ENCODE measurements around the gene MSLN.
"Not testable (repeated sequence)": the region's sequence is repeated elsewhere in the genome, so short reads cannot be mapped to it uniquely, and the experiment has no call there.

The MSLN gene

DNA sequence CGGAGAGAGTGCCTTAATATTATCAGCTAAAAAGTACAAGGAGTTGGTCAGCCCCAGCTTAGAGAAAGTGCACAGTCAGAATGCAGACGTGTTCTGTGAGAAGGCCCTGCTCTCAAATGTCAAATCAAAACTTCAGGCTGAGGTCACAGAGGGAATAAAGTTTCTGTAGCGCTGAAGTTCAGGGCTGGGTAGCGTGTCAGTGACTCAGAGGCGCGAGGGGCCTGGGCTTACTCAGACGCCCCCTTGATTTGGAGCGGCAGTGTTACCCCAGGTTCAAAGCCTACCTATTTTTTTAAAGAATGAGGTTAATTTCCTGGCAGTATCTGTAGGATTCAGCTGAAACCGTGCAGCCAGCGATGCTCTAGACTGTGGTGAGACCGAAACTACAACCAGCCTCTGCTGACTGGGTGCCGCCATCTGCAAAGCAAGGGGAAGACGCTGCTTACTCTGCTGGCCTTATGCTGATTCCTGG lies 24.5 kb upstream of the MSLN start:
- FAIRE-seq = no peak

DNA sequence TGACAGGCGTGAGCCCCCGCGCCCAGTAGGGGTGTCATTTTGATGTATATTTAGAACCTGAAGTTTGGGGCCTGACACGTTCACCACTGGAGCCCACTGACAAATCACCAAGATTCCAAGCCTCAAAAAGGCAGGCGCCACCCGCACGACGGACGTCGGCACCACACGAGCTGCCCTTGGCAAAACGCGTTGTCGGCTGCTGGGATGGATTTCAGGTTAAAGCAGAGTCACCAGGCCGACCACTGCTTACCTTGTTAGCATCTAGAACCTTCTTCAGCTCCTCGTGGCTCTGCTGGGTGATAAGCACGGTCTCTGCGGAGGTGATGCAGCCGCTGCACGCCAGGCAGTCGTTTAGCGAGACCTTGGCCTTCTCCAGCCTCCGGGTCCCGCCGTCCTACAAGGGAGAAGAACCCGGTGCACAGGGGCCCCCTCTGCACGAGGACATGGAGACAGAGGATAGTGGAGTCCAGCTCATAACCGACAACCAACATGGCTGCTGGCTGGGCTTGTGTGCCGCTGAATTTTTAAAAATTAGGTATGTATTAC lies 23.5 kb upstream of the MSLN start:
- FAIRE-seq = no peak

DNA sequence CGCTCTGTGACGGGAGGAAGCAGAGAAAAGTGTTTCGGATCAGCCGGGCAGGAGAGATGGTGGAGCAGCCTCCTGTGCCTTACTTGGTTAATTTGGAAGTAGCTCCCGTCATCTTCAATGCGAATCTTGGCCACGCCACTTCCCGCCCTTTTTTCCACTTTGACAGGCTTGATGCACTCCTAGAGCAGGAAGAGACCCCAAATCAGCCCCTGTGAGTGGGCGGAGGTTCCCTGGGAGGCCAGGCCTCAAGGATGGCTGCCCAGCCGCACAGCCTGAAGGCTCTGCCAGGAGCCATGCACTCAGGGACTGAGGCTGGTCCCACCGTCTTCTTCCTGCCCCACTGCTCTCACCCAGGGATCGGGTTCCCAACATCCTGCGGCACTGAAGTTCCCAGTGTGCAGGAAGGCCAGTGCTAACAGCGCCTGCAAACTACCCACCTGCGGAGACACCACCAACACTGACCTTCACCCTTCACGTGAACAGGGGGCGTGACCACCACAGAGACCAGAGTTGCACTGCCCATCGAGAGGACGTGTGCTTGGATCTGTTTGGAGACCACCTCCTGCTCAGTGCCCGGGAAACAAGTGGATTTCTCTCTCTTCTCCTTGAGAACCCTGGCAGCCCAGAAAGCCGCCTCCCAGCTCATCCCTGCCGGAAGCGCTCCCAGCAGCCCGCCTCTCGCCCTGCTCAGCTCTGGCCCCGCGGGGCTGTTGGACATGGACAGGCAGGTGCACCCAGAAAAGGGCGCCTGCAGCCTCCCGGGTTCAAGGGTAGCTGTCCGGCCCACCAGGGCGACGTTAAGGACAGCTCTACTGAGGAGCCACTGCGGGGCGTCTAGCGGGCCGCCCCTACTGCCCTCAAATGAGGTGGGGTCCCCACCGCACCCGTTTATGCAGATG lies 20.7 kb upstream of the MSLN start:
- no peak for FAIRE-seq

DNA sequence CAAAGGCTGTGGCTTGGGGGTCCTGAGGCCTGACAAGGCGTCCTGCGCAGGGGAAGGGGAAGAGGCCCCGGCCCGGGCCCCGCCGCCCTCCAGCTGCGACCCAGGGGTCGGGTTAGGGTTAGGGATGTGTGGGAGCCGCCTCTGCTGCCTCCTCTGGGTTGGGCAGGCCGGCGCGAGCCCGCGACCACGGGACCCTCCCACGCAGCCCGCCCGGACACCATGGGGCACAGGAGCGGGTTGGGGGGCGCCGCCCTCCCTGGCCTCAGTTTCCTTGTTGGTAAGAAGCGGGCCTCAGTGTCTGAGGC lies 20.1 kb upstream of the MSLN start:
- no peak for FAIRE-seq

DNA sequence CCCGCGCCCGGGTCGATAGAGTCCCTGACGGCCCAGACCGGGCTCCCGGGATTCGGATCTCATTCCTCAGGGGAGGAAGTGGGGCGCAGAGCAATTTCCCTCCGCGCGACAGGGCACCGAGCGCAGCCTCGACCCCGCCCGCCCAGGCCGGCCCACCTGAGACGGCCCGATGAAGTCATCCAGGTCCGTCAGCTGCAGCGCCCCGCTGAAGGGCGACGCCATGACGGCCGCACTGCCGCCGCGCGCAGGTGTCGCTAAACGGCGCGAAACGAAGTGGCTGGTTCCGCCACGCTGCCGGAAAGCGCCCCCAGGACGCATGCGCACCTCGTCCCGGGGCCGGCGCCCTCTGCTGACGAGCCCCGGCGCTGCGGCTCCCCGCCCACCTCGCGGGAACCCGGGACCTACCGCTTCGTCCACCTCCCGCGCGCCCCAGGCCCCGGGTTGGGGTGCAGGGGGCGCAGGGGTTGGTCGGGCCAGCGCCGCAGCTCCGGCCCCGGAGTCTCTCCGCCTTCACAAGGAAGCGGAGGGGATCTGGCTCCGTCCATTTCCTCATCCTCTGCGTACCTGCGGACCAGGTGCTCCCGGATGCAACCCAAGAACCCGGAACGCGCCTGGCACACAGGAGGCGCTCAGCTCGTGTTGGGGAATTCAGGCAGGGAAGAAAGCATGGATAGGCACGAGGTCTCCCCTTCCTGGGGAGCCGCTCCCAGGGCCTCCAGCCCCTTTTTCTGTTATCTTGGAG lies 19.6 kb upstream of the MSLN start, which contains the start of gene CIAO3:
Gene CIAO3, minus strand, starts transcription at position 234 of the 742 bp plus-strand sequence. Its CDS starts 12 bp downstream, at position 222.
- no peak for FAIRE-seq

DNA sequence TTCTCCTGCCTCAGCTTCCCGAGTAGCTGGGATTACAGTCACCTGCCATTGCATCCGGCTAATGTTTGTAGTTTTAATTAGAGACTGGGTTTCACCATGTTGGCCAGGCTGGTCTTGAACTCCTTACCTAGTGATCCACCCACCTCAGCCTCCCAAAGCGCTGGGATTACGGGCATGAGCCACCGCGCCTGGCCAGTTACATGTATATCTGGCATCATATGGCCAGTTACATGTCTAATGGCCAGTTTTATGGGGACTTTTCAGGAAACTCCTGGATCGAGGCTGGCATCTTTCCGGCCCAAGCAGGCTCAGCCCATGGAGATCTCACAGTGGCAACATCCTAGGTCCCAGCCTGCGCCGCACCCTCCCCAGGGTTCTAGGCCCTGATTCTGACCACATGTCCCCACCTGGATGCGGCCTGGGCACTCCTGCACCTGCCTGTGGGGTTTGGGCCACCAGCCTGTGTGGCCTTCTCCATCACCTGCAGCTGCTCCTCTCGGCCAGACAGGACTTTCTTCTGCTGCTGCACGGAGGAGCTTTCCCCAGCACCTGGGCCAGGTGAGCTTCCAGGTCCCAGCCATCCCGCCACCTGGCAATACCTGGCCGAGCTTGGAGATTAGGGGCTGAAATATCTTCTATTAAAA lies 18.4 kb upstream of the MSLN start:
- no peak for FAIRE-seq

DNA sequence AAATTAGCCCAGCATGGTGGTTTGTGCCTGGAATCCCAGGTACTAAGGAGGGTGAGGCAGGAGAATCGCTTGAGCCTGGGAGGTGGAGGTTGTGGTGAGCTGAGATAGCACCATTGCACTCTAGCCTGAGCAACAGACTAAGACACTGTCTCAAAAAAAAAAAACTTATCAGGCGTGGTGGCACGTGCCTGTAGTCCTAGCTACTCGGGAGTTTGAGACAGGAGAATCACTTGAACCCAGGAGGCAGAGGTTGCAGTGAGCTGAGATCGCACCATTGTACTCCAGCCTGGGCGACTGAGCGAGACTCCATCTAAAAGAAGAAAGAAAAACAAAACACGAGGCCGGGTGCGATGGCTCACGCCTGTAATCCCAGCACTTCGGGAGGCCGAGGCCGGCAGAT lies 17.6 kb upstream of the MSLN start:
- not testable (repeated sequence) for FAIRE-seq

DNA sequence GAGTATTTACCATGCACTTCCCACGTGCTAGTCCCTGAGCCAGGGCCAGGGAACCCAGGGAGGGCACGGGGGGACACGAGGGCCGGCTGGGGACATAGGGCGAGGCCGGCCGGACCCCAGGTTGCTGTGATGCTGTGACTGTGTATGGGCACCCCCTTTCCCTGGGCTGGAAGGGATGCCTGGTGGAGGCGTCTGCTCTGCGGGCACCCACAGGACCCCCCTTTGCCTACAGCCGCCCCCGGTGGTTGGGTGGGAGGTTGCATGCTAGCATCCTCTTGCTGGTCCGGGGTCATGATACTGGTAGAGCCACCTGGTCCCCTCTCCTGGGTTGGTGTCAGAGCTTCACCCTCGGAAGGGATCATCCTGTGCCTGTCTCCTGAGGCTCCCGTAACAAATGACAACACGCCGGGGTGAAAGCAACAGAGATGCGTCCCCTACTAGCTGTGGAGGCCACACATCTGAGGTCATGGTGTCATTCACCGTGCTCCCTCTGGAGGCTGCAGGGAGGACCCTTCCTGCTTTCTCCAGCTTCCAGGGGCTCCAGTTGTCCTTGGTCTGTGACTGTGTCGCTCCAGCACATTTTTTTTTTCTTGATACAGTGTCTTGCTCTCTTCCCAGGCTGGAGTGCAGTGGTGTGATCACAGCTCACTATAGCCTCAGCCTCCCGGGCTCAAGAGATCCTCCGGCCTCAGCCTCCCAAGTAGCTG lies 16.6 kb upstream of the MSLN start:
- no peak for FAIRE-seq

DNA sequence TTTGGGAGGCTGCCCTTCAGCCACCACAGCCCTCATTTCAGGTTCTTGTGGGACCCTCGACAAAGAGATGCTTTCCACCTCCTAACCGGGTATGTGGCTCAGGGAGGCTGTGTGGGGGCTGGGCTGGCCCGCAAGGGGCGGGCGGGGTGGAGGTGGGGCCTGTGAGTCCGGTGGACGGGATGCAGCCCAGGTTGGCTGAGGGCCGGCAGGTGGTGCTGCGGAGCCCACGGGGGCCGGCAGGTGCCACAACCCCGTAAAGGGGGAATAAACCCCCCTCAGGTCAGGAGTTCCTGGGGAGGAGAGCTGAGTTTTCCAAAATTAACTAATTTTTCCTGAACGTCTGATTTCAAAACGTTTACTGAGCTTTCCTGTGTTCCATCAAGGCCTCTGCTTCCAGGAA lies 14.8 kb upstream of the MSLN start:
- FAIRE-seq = no peak

DNA sequence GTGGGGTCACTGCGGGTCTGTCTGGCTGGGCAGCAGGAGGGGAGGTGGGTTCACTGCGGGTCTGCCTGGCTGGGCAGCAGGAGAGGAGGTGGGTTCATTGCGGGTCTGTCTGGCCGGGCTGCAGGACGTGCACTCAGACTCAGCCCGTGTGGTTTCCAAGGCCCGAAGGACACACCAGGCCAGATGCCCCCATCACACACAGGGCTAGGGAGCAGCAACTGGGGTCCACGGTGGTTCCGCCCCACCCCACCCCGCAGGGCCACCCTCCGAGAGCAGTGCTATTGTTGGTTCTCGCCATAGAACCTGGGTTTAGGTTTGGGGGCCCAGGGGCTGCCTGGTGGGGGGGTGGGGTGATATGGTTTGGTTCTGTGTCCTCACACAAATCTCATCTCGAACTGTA lies 13.9 kb upstream of the MSLN start:
- no peak for FAIRE-seq

DNA sequence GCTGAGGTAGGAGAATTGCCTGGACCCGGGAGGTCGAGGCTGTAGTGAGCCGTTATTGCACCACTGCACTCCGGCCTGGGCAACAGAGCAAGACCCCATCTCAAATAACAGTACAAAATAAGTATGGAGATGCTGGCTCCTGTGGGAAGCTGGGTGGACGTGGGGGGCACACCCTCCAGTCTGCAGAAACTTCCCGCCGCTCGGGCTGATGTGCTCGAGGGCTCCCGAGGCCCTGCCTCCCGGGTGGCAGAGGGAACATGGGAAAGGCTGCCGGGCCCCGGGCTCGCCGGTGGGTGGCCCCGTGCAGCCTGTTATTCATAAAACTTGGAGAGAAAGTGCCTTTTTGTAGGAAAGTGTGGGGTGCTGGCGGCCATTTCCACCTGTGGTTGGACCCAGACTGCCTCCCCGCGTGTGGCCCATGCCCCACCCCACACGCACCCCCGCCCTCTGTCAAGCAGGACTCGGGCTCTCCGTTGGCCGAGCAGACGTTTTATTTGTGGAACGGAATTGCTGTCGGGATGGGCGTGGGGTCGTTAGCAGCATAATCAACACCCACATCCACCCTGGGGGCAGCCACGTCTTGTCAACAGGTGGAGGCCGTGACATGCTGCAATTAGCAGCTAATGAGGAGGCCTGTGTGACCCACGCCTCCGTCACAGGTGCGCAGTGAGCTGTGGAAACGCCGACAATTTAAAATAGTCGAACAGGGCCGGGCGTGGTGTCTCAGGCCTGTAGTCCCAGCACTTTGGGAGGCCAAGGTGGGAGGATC lies 12.4 kb upstream of the MSLN start:
- FAIRE-seq = no peak

DNA sequence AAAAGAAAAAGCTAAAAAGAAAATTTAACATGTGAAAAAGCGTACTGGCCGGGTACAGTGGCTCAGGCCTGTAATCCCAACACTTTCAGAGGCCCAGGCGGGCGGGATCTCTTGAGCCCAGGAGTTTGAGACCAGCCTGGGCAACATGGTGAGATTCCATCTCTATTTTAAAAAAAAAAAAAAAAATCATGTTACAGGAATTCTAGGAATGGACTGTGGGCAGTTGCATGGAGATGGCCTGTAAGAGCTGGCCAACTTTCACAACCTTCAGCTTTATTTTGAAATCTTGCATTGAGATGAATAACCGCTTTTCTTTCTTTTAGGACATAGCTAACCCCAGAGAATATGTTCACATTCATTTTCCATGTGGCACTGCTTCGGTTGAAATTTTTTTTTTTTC lies 11.5 kb upstream of the MSLN start:
- FAIRE-seq = no peak

DNA sequence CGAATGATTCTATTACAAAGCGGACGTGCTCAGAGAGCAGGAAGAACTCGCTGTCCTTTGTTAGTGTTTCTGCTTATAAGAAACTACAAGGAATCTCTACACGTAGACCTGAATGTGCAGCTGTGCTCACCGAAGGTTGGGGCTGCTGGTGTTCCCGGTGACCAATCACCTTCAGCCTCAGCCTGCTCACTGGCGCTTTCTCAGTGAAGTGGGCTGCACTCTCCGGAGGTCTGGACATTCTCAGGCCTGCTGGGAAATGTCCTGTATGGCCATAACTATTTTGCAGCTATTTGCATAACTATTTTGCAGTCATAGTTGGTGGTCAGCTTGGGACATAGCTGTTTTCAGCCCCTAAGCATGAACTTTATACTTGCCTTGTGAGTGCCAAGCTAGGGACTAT lies 10.0 kb upstream of the MSLN start:
- FAIRE-seq = no peak

DNA sequence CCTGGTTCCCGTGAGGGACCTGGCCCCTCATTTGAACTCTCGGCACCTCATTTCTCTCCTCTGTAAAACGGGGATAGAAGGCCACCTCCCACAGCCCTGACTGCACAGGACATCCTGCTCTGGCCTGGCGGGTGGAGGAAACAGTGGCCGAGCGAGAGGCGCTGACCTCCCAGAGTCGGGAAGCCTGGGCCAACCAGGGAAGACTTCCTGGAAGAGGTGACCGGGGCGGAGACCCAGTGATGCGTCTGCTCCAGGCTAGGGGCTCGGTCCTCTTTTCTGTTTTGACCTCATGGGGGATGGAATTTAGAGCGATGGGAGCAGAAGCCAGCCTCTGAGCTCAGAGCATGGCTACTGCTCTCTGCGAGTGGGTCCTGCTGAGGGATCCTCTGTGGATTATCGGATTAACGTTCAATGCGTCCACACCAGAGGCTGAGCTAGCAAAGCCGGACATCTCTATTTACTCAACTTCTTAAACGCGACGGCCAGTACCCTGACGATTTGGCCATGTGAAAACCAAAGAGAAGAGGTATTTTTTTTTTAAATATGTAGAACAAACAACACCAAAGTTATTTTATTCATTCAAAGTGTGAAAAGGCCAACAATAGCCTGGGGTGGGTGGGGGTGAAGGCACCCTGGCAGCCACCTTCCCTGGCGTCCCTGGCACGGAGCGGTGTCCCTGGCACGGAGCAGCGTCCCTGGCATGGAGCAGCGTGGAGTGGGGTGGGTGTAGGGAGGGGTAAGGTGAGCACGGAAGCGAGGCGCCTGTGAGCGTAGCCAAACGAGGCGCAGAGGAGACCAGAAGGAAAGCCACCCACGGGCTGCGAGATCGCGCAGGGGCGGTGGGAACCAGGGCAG lies 9.2 kb upstream of the MSLN start:
- no peak for FAIRE-seq

DNA sequence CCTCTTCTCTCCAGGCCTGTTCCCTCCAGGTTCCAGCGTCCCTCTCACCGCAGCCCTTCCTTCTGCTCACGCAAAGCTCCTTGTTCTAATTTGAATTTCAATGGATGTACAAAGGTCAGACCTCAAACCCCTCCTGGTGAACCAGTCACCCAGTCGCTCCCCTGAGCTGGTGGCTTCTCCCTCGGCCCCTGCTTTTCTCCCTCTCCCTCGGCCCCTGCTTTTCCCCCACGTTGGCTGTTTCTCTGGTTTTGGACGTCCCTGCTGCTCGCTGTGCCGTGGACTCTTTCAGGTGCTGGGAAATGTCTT lies 8.6 kb upstream of the MSLN start:
- no peak for FAIRE-seq

DNA sequence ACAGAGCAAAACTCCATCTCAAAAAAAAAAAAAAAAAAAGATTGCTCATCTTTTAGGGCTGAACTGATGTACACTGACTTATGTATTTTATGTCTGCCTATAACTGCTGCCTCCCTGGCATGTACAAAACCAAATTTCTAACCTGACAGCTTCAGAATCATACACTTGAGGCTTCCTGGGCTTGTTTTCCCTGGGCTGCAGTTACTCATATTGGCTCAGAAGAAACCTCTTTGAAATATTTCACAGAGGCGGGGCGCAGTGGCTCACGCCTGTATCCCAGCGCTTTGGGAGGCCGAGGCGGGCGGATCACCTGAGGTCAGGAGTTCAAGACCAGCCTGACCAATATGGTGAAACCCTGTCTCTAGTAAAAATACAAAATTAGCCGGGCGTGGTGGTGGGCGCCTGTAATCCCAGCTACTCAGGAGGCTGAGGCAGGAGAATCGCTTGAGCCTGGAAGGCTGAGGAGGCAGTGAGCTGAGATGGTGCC lies 6.4 kb upstream of the MSLN start:
- FAIRE-seq = not testable (repeated sequence)

DNA sequence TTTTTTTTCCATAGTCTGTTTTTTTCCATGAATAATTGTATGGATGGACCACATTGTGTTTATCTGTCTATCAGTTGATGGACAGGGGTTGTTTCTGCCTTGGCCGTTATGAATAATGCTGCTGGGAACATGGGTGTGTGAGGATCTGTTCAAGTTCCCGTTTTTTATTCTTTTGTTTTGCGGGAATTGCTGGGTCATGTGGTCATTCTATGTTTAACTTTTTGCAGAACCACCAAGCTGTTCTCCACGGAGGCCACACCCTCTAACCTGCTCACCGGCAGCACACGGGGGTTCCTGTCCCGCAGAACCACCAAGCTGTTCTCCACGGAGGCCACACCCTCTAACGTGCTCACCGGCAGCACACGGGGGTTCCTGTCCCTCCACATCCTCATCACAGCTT lies 5.9 kb upstream of the MSLN start:
- FAIRE-seq = no peak

DNA sequence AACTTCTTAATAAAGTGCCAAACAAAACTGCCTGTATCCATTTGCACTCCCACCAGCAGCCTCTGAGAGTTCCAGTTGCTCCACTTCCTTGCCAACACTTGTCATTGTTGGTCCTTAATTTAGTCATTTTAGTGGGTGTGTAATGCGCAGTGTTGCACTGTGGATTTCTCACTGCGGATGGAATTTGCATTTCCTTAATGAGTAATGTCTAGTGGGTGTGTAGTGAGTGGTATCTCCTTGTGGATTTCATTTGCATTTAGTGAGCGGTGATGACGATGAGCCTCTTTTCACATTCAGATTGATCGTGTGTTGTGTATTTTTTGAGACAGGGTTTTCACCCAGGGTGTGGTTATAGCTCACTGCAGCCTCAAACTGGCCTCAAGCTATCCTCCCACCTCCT lies 4.1 kb upstream of the MSLN start:
- no peak for FAIRE-seq

DNA sequence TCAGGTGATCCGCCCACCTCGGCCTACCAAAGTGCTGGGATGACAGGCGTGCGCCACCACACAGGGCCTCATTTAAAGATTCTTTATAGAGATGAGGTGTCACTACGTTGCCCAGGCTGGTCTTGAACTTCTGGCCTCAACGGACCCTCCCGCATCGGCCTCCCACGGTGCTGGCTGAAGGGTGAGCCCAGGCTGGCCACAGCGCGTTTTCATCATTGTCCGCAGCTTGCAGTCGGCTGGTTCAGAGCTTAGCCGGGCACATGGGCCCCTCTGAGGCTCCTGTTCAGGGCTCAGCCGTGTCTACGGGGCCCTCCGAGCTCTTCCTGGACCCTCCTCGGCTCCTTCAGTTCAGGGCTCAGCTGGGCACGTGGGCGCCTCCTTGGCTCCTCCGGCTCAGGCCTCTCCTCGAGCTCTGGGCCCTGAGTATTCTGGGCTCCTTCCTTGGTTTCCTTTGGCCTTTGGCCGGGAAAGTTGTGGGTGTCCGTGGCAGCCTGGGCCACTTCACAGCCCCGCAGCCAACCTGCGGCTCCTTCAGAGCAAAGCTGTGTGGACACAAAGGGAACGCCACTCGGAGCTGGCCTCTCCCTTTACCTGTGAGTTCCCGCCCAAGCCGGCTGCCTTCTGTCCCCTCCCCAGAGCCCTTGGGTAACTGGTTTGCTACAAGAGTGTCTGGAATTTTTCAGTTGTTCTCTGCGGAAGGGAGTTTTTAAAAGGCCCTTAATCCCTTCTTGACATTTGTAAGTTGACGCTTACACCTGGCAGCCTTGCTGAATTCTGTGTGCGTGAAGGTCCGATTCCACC lies 1.2 kb upstream of the MSLN start:
- no peak for FAIRE-seq

DNA sequence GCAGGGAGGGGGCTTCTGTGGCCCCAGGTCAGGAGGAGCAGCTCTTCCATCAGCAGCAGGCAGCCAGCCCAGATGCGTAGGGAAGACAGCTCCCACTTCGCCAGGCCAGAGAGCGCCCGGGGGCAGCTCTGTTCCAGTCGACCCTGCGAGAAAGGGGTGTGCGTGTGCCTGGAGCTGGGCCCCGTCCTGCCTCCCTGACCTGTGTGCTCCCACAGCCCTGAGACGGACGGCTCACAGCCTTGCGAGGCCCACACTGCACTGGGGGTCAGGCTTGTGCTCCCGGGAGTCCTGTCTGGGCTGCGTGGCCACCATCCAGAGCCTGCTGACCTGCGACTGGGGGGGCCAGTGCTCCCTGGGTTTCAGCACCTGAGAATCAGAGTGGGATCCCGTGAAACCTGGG lies 469 bp upstream of the MSLN start:
- FAIRE-seq = no peak

Data from colon (tissue), 2 donors.